Mesendoderm (in vitro differentiated cells): ENCODE results near the gene DCLRE1B.

Experiments
- DNase-seq: peaks from one replicate; pipeline ENCODE4 v3.0.0; 2013
- H2AK5ac ChIP-seq: 2 replicates; pipeline ENCODE4 v1.6.1; 2013; ENCODE audit warnings: low read length, inconsistent platforms
- H2BK120ac ChIP-seq: 2 replicates; pipeline ENCODE4 v1.6.1; 2013; ENCODE audit warnings: low read depth, mild to moderate bottlenecking, low read length, moderate library complexity, mixed read lengths
- H2BK15ac ChIP-seq: replicated peaks from 2 replicates; pipeline ENCODE4 v1.6.1; 2013; ENCODE audit warnings: low read depth, mild to moderate bottlenecking, moderate library complexity
- H2BK5ac ChIP-seq: 2 replicates; pipeline ENCODE4 v1.6.1; 2013; ENCODE audit warnings: low read length, inconsistent platforms
- H3K18ac ChIP-seq: 2 replicates; pipeline ENCODE4 v1.6.1; 2013; ENCODE audit warnings: mild to moderate bottlenecking, low read length, mixed read lengths
- H3K23ac ChIP-seq: one replicate; pipeline ENCODE4 v1.6.1; 2013; ENCODE audit warnings: low read length
- H3K27ac ChIP-seq: 2 replicates; pipeline ENCODE4 v1.5.1; 2013; ENCODE audit warnings: low read depth, mild to moderate bottlenecking, inconsistent platforms, low read length, moderate library complexity
- H3K27me3 ChIP-seq: 2 replicates; pipeline ENCODE4 v1.6.1; 2013; ENCODE audit warnings: low read length, control low read depth, mild to moderate bottlenecking, inconsistent platforms; ENCODE audit not compliant: insufficient read depth, poor library complexity
- H3K36me3 ChIP-seq: 2 replicates; pipeline ENCODE4 v1.6.1; 2013; ENCODE audit warnings: low read length, inconsistent platforms; ENCODE audit not compliant: control insufficient read depth, insufficient read depth
- H3K4ac ChIP-seq: one replicate; pipeline ENCODE4 v1.6.1; 2013; ENCODE audit warnings: low read depth, mild to moderate bottlenecking, low read length, moderate library complexity
- H3K4me1 ChIP-seq: 2 replicates; pipeline ENCODE4 v1.6.1; 2013; ENCODE audit warnings: low read depth, low read length, inconsistent platforms; ENCODE audit not compliant: control insufficient read depth
- H3K4me2 ChIP-seq: 2 replicates; pipeline ENCODE4 v1.6.1; 2013; ENCODE audit warnings: low read length
- H3K4me3 ChIP-seq: 2 replicates; pipeline ENCODE4 v1.5.1; 2013; ENCODE audit warnings: mild to moderate bottlenecking, low read length
- H3K56ac ChIP-seq: one replicate; pipeline ENCODE4 v1.6.1; 2013; ENCODE audit warnings: low read length
- H3K79me1 ChIP-seq: 2 replicates; pipeline ENCODE4 v1.6.1; 2013; ENCODE audit warnings: low read length, inconsistent platforms
- H3K79me2 ChIP-seq: 2 replicates; pipeline ENCODE4 v1.6.1; 2013; ENCODE audit warnings: mild to moderate bottlenecking, low read length; ENCODE audit not compliant: control insufficient read depth, insufficient read depth
- H3K9ac ChIP-seq: 2 replicates; pipeline ENCODE4 v1.6.1; 2013; ENCODE audit warnings: low read length, inconsistent platforms
- H4K5ac ChIP-seq: one replicate; pipeline ENCODE4 v1.6.1; 2013; ENCODE audit warnings: low read length
- H4K8ac ChIP-seq: one replicate; pipeline ENCODE4 v1.6.1; 2013; ENCODE audit warnings: low read depth, mild to moderate bottlenecking, control low read depth, low read length, moderate library complexity
- WGBS: extraction: QIAGEN DNeasy Blood & Tissue Kit; methylation state at CpG from one replicate; pipeline ENCODE4 v1.1.7; 2013; ENCODE audit warnings: low lambda C conversion rate, missing lambda C conversion rate; ENCODE audit not compliant: insufficient coverage; ENCODE audit errors: extremely low coverage; 5-methylcytosine and 5-hydroxymethylcytosine counted together

DCLRE1B gene

GRCh38 chr1:113890816-113891215 lies 14.3 kb upstream of the DCLRE1B start:
- no peak overlapping the region for H2AK5ac ChIP-seq
- no peak overlapping the region for H3K27ac ChIP-seq
- no peak for DNase-seq
- no peak overlapping the region for H4K5ac ChIP-seq
- no peaks in the 10 kb centered on the region for H3K79me2 ChIP-seq
- H3K4ac ChIP-seq, result no peak overlapping the region
- no peak overlapping the region for H3K9ac ChIP-seq
- no peaks in the 10 kb centered on the region for H3K79me1 ChIP-seq
- no peaks in the 10 kb centered on the region for H3K4me1 ChIP-seq
- no peak overlapping the region for H2BK5ac ChIP-seq
- H3K36me3 ChIP-seq, result no peaks in the 10 kb centered on the region
- no peak overlapping the region for H4K8ac ChIP-seq
- no peaks in the 10 kb centered on the region for H3K27me3 ChIP-seq
- H3K4me2 ChIP-seq, result no peak overlapping the region
- H3K4me3 ChIP-seq, result no peak overlapping the region
- WGBS, result no CpG with 5 or more reads among the region's 2 CpGs
- no peak overlapping the region for H2BK120ac ChIP-seq
- H3K23ac ChIP-seq, result no peak overlapping the region
- no peak overlapping the region for H2BK15ac ChIP-seq
- no peak overlapping the region for H3K56ac ChIP-seq
- H3K18ac ChIP-seq, result no peak overlapping the region

GRCh38 chr1:113891631-113892220 lies 13.4 kb upstream of the DCLRE1B start:
- Histone ChIP-seq H2BK5ac (no peak overlapping the region), H4K5ac (no peak overlapping the region), H2BK15ac (no peak overlapping the region), H3K36me3 (no peaks in the 10 kb centered on the region), H3K4ac (no peak overlapping the region), H3K4me3 (no peak overlapping the region), H2BK120ac (no peak overlapping the region), H3K23ac (no peak overlapping the region), H3K79me2 (no peaks in the 10 kb centered on the region), H4K8ac (no peak overlapping the region), H3K9ac (no peak overlapping the region), H3K18ac (no peak overlapping the region), H3K27me3 (no peaks in the 10 kb centered on the region), H3K4me2 (no peak overlapping the region), H3K79me1 (no peaks in the 10 kb centered on the region), H3K27ac (no peak overlapping the region), H3K4me1 (no peaks in the 10 kb centered on the region), H2AK5ac (no peak overlapping the region), H3K56ac (no peak overlapping the region)
- no peak for DNase-seq
- WGBS, result no CpG with 5 or more reads among the region's 11 CpGs

GRCh38 chr1:113893267-113893666 lies 11.9 kb upstream of the DCLRE1B start:
- H3K9ac ChIP-seq, result no peak overlapping the region
- H3K4me2 ChIP-seq, result no peak overlapping the region
- H3K79me2 ChIP-seq, result no peaks in the 10 kb centered on the region
- no peaks in the 10 kb centered on the region for H3K36me3 ChIP-seq
- no peak overlapping the region for H3K18ac ChIP-seq
- H4K8ac ChIP-seq, result no peak overlapping the region
- H3K4ac ChIP-seq, result no peak overlapping the region
- no peak overlapping the region for H3K27ac ChIP-seq
- no peak overlapping the region for H3K4me3 ChIP-seq
- no peak overlapping the region for H2AK5ac ChIP-seq
- DNase-seq, result no peak
- no peak overlapping the region for H2BK15ac ChIP-seq
- H3K23ac ChIP-seq, result no peak overlapping the region
- no peak overlapping the region for H3K56ac ChIP-seq
- H3K4me1 ChIP-seq, result no peaks in the 10 kb centered on the region
- no peak overlapping the region for H4K5ac ChIP-seq
- H3K27me3 ChIP-seq, result no peaks in the 10 kb centered on the region
- H3K79me1 ChIP-seq, result no peaks in the 10 kb centered on the region
- H2BK5ac ChIP-seq, result no peak overlapping the region
- H2BK120ac ChIP-seq, result no peak overlapping the region
- WGBS, result no CpG with 5 or more reads among the region's 3 CpGs

- no CpG with 5 or more reads among the region's 6 CpGs for WGBS
- no peak overlapping the region for H3K27ac ChIP-seq
Observed at GRCh38 chr1:113895098-113895497, 10.0 kb upstream of the DCLRE1B start.

GRCh38 chr1:113895961-113896360 lies 9.2 kb upstream of the DCLRE1B start:
- H3K27ac ChIP-seq, result no peak overlapping the region
- no peaks in the 10 kb centered on the region for H3K79me2 ChIP-seq
- H3K4me1 ChIP-seq, result no peaks in the 10 kb centered on the region
- no peak overlapping the region for H2BK15ac ChIP-seq
- DNase-seq, result no peak
- no peak overlapping the region for H3K23ac ChIP-seq
- H3K18ac ChIP-seq, result no peak overlapping the region
- no peak overlapping the region for H3K9ac ChIP-seq
- no peaks in the 10 kb centered on the region for H3K27me3 ChIP-seq
- no peak overlapping the region for H3K4me2 ChIP-seq
- no peak overlapping the region for H2BK5ac ChIP-seq
- WGBS, result no CpG with 5 or more reads among the region's 8 CpGs
- no peaks in the 10 kb centered on the region for H3K79me1 ChIP-seq
- H3K56ac ChIP-seq, result no peak overlapping the region
- H2BK120ac ChIP-seq, result no peak overlapping the region
- no peak overlapping the region for H3K4me3 ChIP-seq
- H2AK5ac ChIP-seq, result no peak overlapping the region
- no peaks in the 10 kb centered on the region for H3K36me3 ChIP-seq
- no peak overlapping the region for H3K4ac ChIP-seq
- no peak overlapping the region for H4K5ac ChIP-seq
- no peak overlapping the region for H4K8ac ChIP-seq

More at GRCh38 chr1:113895098-113895497, 10.0 kb upstream of the DCLRE1B start:
- no peak overlapping the region for H3K4me2 ChIP-seq
- H3K79me2 ChIP-seq, result no peaks in the 10 kb centered on the region
- H3K23ac ChIP-seq, result no peak overlapping the region
- no peak overlapping the region for H3K18ac ChIP-seq
- no peak overlapping the region for H2BK15ac ChIP-seq
- H3K9ac ChIP-seq, result no peak overlapping the region
- no peak overlapping the region for H3K4ac ChIP-seq
- no peak overlapping the region for H2BK5ac ChIP-seq
- no peak overlapping the region for H4K8ac ChIP-seq
- H3K4me3 ChIP-seq, result no peak overlapping the region
- H2AK5ac ChIP-seq, result no peak overlapping the region
- no peaks in the 10 kb centered on the region for H3K79me1 ChIP-seq
- DNase-seq, result no peak
- no peaks in the 10 kb centered on the region for H3K36me3 ChIP-seq
- H3K27me3 ChIP-seq, result no peaks in the 10 kb centered on the region
- H2BK120ac ChIP-seq, result no peak overlapping the region
- no peak overlapping the region for H3K56ac ChIP-seq
- no peaks in the 10 kb centered on the region for H3K4me1 ChIP-seq
- H4K5ac ChIP-seq, result no peak overlapping the region

GRCh38 chr1:113898241-113898814 lies 6.8 kb upstream of the DCLRE1B start:
- no peaks in the 10 kb centered on the region for H3K4me1 ChIP-seq
- no peak overlapping the region for H3K4me3 ChIP-seq
- no peak overlapping the region for H3K4me2 ChIP-seq
- H3K79me1 ChIP-seq, result no peaks in the 10 kb centered on the region
- H3K27me3 ChIP-seq, result no peaks in the 10 kb centered on the region
- no CpG with 5 or more reads among the region's 1 CpG for WGBS
- H3K23ac ChIP-seq, result no peak overlapping the region
- H3K4ac ChIP-seq, result no peak overlapping the region
- H2BK15ac ChIP-seq, result no peak overlapping the region
- no peak overlapping the region for H4K5ac ChIP-seq
- H2AK5ac ChIP-seq, result no peak overlapping the region
- H3K9ac ChIP-seq, result no peak overlapping the region
- H3K36me3 ChIP-seq, result no peaks in the 10 kb centered on the region
- no peak overlapping the region for H4K8ac ChIP-seq
- no peak overlapping the region for H2BK120ac ChIP-seq
- no peaks in the 10 kb centered on the region for H3K79me2 ChIP-seq
- no peak overlapping the region for H2BK5ac ChIP-seq
- no peak overlapping the region for H3K18ac ChIP-seq
- H3K56ac ChIP-seq, result no peak overlapping the region
- H3K27ac ChIP-seq, result no peak overlapping the region
- DNase-seq, result no peak
